UCSD-AML1 (cell line): ENCODE measurements around the gene FHOD3.

Experiments used
- DNase-seq: peaks from one replicate; lab custom pipeline; 2025; ENCODE audit not compliant: unreplicated experiment; lab: John Stamatoyannopoulos, UW

FHOD3 gene

GRCh38 chr18:36649205-36649604 is 351.7 kb downstream of the FHOD3 start:
- DNase-seq, result no peak

DNA sequence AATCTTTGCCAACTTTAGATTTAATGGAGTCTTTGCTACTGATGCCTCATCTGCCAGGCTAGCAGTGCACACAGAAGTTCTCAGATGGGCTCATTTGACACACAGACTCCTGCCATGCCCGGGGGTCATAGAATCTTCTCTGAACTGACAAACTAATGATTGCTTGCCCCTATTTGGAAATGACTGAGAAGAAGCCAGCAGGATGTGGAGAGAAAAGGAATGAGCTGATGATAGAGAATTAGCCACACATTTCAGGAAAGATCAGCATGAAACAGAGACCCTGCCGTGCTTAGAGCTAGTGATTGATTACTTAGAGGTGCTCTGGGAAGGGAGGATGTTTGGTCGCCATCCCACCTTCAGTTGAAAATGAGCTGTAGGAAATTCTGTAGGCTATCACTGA is 352.8 kb downstream of the FHOD3 start:
- DNase-seq, result no peak

DNA sequence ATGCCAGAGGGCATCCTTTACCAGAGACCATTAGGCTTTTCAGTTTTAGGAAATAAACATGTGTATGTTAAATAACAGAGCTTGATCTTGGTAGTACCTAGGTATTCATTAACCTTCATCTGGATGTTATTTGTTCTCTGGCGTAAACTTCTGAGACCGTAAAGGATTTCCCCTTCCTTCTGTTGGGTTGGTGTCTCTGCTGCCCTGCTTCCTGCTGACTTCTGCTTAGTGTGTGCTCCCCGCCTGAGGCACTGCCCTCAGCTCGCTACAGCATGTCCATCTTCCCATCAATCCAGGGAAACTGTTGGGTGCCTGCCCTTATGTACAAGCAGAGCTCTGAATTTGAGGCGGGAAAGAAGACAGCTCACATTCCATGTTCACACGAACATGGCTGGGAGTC is 353.4 kb downstream of the FHOD3 start:
- DNase-seq, result no peak

- no peak for DNase-seq
Observed at GRCh38 chr18:36652503-36652902, 355.0 kb downstream of the FHOD3 start.

GRCh38 chr18:36653141-36653869 is 355.8 kb downstream of the FHOD3 start:
- no peak for DNase-seq

- no peak for DNase-seq
Observed at GRCh38 chr18:36653870-36654269, 356.4 kb downstream of the FHOD3 start.

GRCh38 chr18:36655074-36655473 is 357.6 kb downstream of the FHOD3 start:
- no peak for DNase-seq

DNA sequence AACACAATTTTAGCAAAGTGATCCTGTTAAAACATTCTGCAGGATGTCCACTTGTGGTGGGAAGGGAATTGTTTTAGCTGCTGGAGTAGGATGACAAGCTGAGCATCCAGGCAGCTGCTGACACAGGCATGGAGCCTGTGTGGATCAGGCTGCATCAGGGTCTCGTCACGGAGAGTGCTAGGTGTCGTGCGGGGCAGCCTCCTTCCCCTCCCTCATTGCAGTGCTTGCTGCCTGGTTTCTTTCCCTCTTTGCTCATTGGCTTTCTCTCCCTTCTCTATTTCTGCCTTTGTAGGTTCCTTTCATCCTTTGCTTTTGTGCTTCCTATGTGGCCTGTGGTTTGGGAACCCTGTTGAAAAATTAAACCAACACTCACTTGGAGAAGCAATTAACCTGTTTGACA is 358.4 kb downstream of the FHOD3 start:
- DNase-seq, result no peak

DNA sequence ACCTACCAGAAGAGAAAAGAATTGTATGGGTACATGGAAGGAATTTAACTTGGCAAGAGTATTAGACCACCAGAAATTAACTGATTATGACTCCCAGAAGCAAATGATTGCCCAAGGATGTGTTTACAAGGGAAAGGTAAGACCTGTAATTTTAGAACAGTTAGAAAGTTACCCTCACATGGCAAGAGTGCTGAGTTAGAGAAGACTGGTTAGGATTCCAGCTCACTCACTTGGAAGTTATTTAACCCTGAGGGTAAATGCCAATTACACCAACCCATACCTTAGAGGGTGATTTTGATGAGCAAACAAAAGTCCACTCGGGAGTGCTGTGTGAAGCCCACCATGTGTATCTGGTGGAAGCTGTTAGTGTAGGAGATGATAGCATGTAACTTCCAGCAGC is 361.1 kb downstream of the FHOD3 start:
- no peak for DNase-seq

DNA sequence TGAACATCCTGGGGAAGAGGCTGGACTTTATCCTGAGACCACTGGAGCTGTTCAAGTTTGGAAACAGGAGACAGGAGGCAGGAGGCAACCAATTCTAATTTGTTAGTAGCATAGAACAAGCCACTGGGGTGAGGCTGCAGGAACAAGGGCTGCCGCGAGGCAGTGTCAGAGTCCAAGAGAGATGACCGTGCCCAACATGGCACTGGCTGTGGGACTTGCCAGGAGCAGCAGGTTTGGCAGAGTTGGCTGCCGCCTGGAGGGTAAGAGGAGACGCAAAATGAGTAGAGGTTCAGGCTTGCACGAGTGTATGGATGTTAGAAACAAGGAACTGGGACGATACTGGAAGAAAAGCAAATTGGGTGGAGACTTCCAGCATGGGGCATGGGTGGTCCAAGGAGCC is 362.8 kb downstream of the FHOD3 start:
- DNase-seq, result no peak

GRCh38 chr18:36661999-36662398 is 364.5 kb downstream of the FHOD3 start:
- no peak for DNase-seq

GRCh38 chr18:36663312-36663711 is 365.8 kb downstream of the FHOD3 start:
- no peak for DNase-seq

DNA sequence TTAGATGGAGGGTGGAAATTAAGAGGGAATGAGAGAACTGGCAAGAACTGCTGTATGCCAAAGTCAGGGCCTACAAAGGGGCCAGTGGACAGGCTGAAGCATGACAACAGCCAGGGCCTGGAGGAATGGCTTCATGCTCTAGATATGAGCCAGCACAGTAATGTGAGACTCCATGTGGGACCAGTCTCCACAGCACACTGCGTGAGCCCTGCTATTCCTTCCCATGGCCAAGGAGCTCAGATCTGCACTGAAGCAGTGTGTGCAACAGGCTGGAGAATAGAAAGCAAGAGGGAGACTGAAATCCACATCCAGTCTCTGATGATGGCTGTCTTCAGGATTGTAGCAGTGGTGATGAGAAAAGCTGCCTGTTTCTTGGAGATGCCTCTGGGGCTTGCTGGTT is 368.4 kb downstream of the FHOD3 start:
- DNase-seq, result no peak

DNA sequence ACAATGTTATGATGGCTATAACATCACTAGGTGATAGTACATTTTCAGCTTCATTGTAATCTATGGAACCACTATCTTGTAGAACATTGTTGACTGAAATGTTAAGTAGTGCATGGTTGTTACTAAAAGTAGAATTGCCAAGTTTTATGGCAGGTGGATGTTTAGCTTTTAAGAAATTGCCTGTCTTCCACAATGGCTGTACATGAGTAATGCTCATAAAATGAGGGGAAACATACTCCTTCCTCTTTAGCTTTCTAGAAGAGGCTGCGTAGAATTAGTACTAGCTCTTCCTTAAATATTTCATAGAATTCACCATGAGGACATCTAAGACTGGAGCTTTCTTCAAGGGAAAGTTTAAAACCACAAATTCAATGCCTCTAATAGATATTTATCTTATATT is 370.3 kb downstream of the FHOD3 start:
- DNase-seq, result no peak

DNA sequence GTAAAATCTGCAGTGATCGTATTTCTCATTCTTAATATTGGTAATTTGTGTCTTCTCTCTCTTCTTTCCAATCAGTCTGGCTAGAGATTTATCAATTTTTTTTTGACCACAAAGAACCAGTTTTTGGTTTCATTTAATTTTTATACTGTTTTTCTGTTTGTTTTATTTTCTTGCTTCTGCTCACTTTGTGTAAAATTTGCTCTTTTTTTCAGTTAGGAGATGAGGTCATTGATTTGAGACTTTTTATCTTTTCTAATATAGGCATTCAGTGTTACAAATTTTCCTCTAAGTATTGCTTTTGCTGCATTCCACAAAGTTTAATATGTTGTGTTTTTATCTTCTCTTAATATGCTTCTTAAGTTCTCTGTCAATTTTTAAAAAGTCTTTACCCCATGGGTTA is 370.8 kb downstream of the FHOD3 start:
- no peak for DNase-seq

- no peak for DNase-seq
Observed at GRCh38 chr18:36672437-36673344, 375.2 kb downstream of the FHOD3 start.

GRCh38 chr18:36673452-36673851 is 375.9 kb downstream of the FHOD3 start:
- no peak for DNase-seq

DNA sequence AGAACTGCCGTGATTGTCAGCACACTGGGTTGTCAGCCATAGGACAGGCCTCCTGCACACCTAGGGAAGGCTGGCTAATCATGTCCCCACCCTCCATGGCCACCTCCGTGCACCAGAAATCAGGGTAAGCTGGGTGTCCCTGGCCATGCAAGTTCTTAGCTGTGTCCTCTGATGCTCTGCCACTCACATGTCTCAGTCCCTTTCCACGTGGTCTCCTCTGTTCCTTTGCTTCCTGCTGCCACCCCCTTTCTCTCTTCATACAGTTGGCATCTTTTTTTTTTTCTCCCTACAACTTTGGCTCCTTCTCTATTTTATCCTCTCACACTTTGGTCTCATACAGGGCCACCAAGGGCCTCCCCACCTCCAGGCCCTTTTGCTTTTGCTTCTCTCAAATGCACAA is 377.6 kb downstream of the FHOD3 start:
- no peak for DNase-seq

GRCh38 chr18:36675542-36675941 is 378.0 kb downstream of the FHOD3 start:
- no peak for DNase-seq

DNA sequence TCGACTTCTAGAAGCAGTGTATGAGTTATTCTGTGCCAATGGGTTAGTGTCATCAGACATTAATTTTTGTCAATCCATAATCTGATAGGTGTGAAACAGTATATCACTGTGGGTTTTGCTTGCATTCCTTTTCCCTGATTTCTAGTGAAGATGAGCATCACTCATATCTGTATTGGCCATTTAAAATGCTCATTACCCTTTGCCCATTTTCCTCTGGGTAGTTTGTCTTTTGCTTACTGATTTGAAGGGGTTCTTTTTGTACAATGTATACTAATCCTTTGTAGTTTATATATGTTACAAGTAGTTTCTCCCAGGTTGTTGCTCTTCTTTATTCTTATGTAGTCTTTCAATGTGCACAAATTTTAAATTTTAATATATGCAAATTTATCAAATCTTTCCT is 379.1 kb downstream of the FHOD3 start:
- DNase-seq, result no peak

DNA sequence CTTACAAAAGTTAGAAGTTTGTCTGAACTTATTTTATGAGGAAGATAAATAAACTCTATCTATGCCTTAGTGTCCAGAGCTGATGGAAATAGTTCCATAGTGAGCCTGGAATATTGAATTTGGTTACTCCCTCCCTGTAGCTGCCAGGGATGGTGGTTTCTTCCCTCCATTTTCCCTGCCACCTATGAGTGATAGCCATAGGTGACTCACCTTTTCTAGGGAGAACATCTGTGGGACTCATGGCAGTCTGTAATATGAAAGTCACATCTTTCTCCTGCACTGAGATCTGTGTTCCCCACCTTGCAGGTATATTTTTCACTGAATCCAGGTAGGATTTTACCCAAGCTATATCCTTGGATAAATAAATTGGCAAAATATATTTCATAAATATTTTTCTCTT is 382.5 kb downstream of the FHOD3 start:
- no peak for DNase-seq

DNA sequence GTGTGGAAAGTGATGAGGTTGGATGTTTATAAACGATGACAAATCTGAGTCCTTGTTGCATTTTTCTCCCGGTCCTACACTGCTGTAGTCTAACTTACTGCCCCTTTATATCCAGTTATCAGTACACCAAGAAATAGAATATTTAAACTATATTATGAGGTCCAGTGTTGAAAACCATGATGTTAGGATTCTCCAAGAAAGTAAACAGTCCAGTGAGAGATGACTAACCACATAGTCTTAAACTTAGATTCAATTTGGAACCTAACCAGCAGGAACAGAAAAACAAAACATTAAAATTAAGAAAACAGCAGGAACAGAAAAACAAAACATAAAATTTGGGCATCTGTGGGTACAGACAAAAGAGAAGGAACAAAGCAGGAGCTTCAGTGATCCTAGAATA is 388.1 kb downstream of the FHOD3 start:
- no peak for DNase-seq
